Measurements from ENCODE around the gene BRD3. TPM values are rescaled to one million over a fixed set of nuclear protein-coding genes. Genes with fewer than 3 reads are reported as not detected.

Gene BRD3
- total RNA-seq, 1 experiment from 2014 or later, result 63.1 TPM

GRCh38 chr9:134054891-134055811, 12.7 kb downstream of the BRD3 start:
- H2AK5ac ChIP-seq (ENCODE audit: insufficient read length, low read length), result no peak overlapping the region
- Mint-ChIP-seq H3K4me1 (peaks cover 9 to 22% of the 10 kb centered on the region in 2 experiments), H3K27me3 (ENCODE audit: low read depth) (no peaks in the 10 kb centered on the region), H3K27ac (peak overlapping the region; percentile 40 to 79 (median 72); a peak in 2 of 7 replicates), H3K36me3 (ENCODE audit: insufficient read depth in 1 of 3, low read depth in 3 of 3) (peaks cover 12 to 36% (median 31%) of the 10 kb centered on the region in 3 experiments; a peak in 6 of 7 replicates), H3K4me3 (peak overlapping the region in 1 of 2 experiments; percentile 29; a peak in 1 of 5 replicates), H3K9me3 (no peaks in the 10 kb centered on the region)
- H3K27ac ChIP-seq (ENCODE audit: insufficient read length, low read depth, low read length), result no peak overlapping the region
- no peak overlapping the region for H3K9ac ChIP-seq (ENCODE audit: extremely low read depth, insufficient read length, low read length)
- no peak overlapping the region for H4K5ac ChIP-seq (ENCODE audit: insufficient read length, low read depth, low read length)
- H3K14ac ChIP-seq (ENCODE audit: insufficient read depth, low read length), result no peak overlapping the region
- DNase-seq, result no peak
- no peak overlapping the region for H2AFZ ChIP-seq (ENCODE audit: low read length)
- H2BK5ac ChIP-seq (ENCODE audit: insufficient read length, low read length), result no peak overlapping the region
- no peaks in the 10 kb centered on the region for H3K9me3 ChIP-seq (ENCODE audit: control insufficient read depth, low read depth, low read length)
- H3K56ac ChIP-seq (ENCODE audit: insufficient read length, low read depth, low read length), result no peak overlapping the region
- no peak overlapping the region for H3K18ac ChIP-seq (ENCODE audit: insufficient read length, low read depth, low read length)
- H4K8ac ChIP-seq (replicated peaks; ENCODE audit: insufficient read length, low read depth, low read length), result no peak overlapping the region
- no peaks in the 10 kb centered on the region for H4K20me1 ChIP-seq (ENCODE audit: control insufficient read depth, insufficient read depth, insufficient read length)
- no peaks in the 10 kb centered on the region for H3K23me2 ChIP-seq (ENCODE audit: insufficient read length, low read depth, low read length, poor library complexity, severe bottlenecking)
- H2BK15ac ChIP-seq (ENCODE audit: low read depth, low read length), result no peak overlapping the region
- H2BK20ac ChIP-seq (ENCODE audit: low read depth, low read length, poor library complexity, severe bottlenecking), result no peak overlapping the region
- H3K79me1 ChIP-seq (ENCODE audit: insufficient read depth, low read depth, low read length, poor library complexity, severe bottlenecking), result no peaks in the 10 kb centered on the region
- no peak overlapping the region for H3T11ph ChIP-seq (ENCODE audit: low read length)
- no peak overlapping the region for H2BK120ac ChIP-seq (ENCODE audit: low read depth, low read length, poor library complexity, severe bottlenecking)
- no peak overlapping the region for H2BK12ac ChIP-seq (ENCODE audit: insufficient read length, low read depth, low read length)
- no peaks in the 10 kb centered on the region for H3K27me3 ChIP-seq (ENCODE audit: insufficient read depth, low read length)
- no peak overlapping the region for H3K4me2 ChIP-seq (ENCODE audit: insufficient read depth, insufficient read length, low read length)
- H3K4me1 ChIP-seq (ENCODE audit: insufficient read depth, low read length), result no peaks in the 10 kb centered on the region
- TF ChIP-seq CTCF (conservative IDR thresholded peaks at IDR 0.05), result no peak
- no CpG with 5 or more reads among the region's 28 CpGs for WGBS (ENCODE audit: extremely low coverage, insufficient read length, low lambda C conversion rate)
- peaks cover 42% of the 10 kb centered on the region; the same call in 1 of the 2 replicates for H3K79me2 ChIP-seq (ENCODE audit: insufficient read depth, low read length)
- H3K4ac ChIP-seq (ENCODE audit: low read depth, low read length), result no peak overlapping the region
- H3K23ac ChIP-seq (ENCODE audit: insufficient read length, low read depth, low read length), result no peak overlapping the region
- H4K91ac ChIP-seq (ENCODE audit: insufficient read length, low read depth, low read length), result no peak overlapping the region

All from H9 (cell line).